GM19468 (cell line): ENCODE measurements around the gene SYK.

Source experiments
- ATAC-seq: cut with Tn5 transposase; IDR thresholded peaks from one replicate; pipeline ENCODE4 v1.9.1; 2021; ENCODE audit warnings: mild to moderate bottlenecking, moderate library complexity, moderate number of reproducible peaks; ENCODE audit not compliant: unreplicated experiment; ENCODE audit errors: extremely low read depth

Gene SYK

DNA sequence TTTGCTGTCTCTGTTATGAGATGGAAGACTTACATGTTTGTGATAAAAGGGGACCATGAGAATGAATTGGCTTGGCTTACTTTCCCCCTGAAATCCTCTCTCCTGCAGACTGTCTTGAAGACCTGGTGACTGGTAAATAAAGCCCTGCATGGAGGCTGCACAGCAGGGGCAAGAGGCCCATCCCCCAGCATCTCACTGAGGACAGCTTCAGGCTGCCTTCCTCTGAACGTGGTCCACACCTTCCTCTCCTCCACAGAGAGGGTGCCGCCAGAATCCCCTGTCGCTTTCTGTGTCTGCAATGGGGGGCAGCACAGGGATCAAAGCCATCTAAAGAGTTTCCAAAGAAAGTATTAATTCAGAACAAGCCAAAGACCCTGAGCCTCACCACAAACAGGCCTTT, 94.6 kb downstream of the SYK start:
- no peak for ATAC-seq

DNA sequence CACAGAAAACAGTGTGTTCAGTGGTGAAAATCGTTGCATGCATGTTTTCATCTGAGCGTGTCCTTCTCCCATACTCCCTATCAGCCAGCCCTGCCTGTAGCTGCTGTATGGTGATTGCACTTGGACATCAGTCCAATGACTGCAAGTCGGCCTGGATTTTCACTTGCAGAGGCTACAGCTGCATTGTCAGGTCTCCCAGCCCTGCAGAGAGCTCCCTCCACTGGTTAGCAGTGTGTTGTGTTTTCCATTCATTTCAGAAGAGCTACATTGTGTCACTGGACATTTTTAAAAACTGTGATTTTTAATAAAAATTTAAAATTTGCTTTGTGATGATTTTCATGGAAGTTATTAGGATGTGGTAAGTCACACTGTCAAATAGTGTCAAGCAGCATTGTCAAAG, 96.6 kb downstream of the SYK start:
- no peak for ATAC-seq

DNA sequence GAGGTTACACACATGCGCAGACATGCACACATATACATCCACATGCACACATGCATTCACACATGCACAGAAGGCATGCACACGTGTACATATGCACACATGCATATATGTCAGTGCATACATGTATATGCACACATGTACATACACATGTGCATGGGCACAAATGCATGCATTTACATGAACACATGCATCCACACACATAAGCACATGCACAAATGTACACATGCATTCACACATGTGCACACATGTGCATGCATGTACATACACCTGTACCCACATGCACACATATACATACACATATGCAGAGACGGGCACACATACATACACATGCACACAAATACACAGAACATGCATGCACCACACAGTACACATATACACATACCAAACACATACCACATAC, 97.7 kb downstream of the SYK start:
- no peak for ATAC-seq

DNA sequence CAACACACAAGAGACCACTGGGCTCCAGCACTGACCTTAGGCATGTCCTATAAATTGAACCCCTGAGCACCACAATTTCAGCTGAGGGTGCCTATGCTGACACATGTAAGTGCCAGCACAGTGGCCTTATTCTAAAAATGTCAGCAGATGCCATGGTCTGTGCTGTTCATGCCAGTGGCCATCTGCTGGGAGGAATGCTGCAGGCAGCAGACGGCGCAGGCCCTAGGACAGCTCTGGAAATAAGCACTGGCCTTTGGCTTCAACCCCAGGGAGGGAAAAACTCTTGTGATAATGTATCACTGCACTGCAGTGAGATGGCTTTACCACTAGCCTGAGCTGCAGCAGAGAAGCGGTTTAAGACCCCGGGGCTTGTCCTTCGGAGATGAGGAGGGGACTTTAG, 98.5 kb downstream of the SYK start:
- no peak for ATAC-seq

DNA sequence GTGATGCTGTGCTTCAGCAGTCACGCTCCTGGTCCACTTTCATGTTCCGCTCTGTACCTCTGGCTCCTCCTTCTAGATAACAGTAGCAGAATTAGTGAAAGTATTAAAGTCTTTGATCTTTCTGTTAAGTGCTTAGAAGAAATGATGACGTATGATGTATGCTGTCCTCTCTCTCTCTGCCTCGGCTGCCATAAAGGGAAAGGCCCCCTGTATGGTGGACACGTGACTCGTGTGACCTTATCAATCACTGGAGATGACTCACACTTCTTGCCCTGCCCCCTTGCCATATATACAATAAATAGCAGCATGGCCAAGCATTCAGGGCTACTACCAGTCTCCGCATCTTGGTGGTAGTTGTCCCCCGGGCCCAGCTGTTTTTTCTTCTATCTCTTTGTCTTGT, 100.3 kb downstream of the SYK start:
- ATAC-seq: no peak

DNA sequence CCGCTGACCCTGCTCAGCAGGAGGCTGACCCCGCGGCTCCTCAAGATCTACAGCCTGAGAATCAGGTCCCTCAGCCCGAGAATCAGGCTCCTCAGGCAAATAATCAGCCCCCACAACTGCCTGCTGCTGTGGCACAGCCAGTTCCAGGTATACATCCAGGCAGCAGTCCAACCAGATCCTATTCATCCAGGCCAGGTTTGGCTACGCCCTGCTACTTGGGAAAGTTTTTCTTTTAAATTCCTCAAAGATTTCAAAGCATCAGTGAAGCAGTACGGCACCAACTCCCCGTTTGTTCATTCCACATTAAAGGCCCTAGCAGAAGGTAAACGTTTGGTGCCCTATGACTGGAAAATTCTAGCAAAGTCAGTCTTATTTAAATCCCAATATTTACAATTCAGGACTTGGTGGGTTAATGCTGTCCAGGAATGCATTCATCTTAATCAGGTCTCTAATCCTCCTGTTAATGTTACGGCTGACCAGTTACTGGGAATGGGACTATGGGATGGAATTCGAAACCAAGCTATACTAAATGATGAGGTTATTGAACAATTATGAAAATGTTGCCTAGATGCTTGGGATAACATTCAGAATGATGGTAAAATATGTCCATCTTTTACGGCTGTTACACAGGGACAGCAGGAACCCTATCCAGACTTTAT, 102.3 kb downstream of the SYK start:
- ATAC-seq: no peak

DNA sequence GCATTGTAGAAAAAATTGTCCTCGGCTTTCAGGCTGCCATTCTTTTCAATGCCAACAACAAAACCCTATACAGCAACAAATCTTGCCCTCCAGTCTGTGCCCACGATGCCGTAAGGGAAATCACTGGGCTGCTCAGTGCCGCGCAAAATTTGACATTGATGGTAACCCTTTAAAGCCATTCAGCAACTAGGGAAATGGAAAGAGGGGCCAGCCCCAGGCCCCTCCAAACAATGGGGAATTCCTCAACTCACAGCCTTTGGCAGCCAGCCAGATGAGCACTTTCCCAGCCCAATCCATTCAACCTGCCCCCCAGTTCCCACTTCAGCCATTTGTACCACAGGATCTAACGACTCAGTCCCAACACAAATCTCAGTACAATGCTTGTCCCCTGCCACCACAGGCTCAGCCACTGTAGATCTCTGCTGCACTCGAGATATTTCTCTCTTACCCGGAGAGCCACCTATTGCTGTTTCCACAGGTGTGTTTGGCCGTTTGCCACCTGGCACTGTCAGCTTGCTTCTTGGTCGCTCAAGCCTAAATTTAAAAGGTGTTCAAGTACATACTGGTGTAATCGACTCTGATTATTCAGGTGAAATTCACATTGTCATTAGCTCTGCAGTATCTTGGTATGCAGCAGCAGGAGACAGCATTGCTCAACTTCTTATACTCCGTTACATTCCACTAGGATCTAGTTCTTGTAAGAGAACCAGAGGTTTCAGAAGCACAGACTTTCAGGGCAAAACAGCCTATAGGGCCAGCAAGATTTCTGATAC, 103.3 kb downstream of the SYK start:
- ATAC-seq: no peak

DNA sequence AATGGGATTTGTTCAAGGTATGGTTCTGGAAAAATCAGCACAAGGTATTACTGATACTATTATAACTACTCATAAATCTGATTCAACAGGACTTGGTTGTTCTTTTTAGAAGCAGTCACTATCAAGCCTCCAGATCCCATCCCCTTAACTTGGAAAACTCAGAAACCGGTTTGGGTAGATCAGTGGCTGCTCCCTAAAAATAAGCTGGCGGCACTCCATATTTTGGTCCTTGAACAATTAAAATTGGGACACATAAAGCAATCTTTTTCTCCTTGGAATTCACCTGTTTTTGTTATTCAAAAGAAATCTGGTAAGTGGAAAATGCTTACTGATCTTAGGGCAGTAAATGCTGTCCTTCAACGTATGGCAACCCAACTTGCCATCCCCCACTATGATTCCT, 104.2 kb downstream of the SYK start:
- ATAC-seq: no peak

DNA sequence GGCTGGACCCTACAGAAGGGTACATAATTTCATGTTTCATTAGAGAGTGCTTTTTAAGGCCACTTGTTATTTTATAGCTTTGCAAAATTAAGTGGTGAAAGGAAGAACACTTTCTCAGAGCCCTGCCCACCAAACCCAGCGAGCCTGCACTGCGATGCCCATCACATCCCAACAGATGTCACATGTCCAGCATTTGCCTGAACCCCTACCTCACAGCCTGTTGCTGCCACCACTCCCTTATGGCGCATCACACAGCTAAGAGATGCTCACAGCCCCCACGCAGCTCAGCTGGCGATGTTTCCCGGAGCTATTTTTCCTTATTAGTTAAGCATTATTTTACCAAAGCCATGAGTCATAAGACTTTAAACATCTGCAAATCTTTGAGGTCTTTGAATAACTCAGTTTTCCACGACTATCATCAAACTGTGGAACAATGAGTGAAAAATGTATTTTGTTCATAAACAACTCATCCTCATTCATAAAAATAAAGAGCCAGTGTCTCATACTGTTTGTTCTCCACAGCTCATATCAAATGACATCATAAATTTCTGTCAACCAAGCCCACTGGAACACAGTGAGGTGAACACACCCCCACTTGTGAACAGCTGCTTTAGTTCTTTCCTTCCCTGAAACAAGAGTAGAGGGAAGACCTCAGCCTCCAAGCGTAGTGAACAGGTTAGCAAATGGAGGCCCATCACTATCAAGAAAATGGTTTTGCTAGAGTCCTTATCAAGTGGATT, 104.9 kb downstream of the SYK start:
- no peak for ATAC-seq

DNA sequence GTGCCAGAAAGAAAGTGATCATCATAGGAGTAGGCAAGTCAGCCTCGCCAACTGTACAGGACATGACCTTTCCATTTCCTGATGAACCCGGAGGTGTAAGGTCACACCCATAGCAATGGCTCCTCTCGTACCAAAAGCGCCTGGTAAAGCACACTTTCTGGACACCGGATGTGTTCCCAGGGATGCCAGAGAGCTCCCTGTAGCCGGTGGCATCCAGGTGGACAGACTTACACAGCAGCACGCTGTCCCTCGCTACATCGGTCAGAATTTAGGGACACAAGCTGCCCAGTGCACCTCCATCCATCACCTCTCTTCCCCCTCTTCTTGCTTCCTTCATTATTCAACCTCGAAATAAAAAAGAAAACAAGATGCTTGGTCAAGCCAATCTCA, 105.4 kb downstream of the SYK start:
- ATAC-seq: no peak

DNA sequence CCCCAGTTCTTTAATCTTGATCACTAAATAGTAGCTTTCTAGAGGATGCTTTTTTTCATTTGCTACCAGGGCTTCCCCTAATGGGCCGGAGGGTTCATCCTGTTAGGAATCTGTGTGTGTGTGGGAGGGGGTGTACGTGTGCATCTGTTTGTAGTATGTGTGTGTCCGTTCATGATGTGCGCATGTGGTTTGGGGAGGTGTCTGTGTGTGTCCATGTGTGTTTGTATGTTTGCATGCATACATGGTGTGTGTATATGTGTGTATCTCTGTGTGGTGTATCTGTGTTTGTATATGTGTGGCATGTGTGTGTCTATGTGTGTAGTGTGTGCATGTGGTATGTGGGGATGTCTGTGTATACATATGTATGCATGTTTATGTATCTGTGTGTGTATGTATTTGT, 106.2 kb downstream of the SYK start:
- ATAC-seq: no peak

DNA sequence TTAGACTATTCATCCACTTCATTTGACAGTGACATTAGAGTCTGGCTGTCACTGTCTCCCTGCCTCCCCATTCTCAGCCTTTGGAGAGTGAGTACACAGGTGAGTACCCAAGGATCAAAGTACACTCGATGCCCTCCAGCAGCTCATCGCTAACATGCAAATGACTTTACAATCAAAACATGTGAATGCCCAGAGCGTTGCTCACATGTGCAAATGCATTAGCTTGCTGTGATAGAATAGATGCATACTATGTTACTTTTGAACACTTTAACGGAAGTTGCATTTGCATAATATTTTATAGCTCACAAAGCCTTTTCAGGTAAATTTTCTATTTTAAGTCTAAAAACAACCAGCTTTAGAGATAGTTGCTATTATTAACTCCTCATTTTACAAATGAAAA, 107.6 kb downstream of the SYK start:
- ATAC-seq: no peak

DNA sequence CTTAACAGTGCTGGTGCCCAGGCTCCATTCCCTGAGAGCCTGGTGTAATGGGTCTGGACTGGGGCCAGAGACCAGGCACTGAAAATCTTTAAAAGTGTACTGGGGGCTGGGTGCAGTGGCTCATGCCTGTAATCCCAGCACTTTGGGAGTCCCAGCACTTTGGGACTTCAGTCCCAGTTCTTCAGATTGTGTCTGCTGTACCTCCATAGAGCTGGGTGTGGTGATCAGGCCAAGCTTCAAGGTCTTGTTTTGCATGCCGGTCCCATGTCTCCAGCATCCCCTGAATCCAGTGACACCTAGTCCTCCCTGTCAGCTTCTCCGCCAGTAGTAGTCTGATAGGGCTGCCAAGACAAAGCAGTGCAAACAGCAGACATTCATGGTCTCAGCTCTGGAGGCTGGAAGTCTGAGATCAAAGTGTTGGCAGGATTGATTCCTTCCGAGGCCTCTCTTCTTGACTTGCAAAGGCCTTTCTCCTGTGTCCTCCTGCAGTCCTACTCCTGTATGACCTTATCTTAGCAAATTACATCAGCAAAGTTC, 108.2 kb downstream of the SYK start:
- ATAC-seq: no peak

DNA sequence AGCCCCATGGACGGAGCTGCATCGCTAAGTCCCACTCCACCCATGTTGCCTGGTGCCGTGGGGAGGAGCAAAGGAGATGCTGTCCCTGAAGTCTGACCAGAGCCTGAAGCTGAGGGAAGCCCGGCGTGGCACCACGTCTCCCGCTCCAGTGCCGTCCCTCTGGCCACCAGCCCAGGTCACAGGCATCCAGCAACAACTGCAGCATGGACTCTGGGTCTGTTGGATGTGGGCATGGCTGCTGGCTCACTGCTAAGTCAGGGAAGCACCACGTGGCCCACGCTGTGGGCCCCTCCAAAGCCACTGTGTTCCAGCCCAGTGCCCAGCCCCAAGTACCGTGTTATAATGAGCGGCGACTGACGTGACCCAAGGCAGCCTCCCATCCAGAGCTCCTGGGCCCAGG, 112.6 kb downstream of the SYK start:
- no peak for ATAC-seq

DNA sequence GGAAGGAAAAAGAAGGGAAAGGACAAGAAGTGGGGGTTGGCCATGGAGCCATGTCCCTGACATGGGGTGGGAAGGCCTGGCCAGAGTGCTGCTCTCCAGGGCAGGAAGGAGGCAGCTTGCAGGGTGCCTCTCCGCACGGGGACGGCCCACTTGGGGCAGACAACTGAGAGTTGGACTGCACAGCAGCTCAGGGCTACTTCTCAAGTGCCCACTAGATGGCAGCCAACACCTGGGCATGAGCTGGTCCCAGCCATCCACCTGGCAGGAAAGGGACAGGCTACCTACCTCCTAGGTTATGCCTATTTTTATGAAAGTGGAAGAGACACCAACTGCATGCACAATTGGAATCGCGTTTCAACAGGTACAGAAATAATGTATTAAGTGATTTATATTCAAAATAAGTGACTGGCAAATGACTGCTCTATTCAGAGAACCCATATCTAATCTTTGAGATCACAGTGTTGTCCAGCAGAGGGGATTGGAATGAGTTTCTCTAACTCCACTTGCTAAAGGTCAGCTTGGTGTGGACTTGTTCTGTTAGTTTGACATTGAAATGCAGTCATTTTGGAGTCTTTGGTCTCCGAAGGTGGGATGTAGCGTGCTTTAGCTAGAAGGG, 113.4 kb downstream of the SYK start:
- ATAC-seq: peak; percentile 54

DNA sequence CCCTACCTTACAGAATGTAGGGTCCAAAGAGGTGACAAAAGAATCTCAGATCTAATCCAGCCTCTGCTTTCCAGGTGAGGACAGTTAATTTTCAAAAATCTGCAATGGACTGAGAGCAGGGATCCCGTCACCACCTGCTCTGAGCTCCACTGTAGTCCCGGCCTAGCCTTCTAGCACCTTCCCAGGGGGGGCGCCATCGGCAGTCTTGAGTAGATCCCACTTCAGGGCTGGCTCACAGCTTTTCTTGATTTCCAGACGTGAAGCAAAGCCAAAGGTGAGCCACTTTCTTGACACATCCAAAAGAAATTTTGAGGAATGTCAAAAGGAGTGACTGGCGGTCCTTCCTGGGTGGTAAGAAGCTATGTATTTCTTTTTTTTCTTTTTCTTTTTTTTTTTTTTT, 114.1 kb downstream of the SYK start:
- ATAC-seq: no peak

DNA sequence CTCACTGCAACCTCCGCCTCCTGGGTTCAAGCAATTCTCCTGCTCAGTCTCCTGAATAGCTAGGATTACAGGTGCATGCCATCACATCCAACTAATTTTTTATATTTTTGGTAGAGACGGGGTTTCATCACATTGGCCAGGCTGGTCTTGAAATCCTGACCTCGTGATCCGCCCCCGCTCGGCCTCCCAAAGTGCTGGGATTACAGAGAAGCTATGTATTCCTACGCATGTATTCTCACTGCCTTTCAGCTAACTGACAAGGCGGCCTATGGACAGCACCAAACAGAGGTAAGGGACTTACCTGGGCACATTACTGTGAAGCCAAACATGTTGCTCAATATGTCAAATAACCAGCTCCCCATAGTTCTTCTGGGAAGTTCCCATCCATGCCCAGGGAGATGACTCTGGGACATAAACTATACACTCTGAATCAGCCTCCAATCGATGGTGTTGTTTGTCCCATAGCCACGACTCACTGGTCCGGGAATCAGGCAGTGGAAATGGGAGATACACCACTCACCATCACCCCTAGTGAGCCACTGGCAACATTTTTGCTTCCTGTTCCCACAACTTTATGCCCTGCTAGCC, 114.6 kb downstream of the SYK start:
- ATAC-seq: no peak

DNA sequence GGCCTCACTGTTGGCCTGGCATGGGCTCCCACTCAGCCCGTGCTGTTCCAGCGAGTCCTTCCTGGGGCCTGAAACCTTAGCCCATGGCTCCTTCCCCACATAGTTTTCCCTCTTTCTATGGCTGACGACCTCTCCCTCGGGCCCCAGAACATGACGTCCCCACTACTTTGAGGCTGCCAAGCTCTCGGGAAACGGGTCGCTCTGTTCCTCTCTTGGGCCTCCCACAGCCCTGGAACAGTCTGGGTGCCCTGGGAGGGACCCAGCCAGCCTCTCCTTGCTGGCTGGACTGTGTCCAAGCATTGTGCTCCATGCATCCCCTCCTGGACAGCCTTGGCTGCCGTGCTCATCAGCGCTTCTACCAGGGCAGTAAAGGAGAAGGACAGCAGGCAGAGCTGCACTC, 118.3 kb downstream of the SYK start:
- ATAC-seq: no peak

DNA sequence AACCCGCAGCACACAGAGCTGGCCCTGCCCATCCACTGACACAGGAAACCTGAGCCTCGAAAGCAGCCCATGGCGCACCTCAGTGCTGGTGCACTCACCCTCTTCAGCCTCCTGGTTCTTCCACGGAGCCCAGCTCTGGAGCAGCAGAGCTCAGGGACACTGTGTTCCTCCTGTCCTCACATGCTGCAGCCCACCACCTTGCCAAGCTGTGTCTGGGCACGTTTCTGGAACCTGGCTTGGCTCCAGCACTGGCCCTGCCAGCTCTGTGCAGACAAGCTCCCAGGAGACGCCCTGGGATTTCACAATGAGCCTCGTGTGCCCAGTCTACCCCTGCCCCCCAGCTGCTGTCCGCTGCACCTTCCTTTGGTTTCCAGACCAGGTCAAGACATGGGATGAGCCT, 119.5 kb downstream of the SYK start:
- no peak for ATAC-seq

DNA sequence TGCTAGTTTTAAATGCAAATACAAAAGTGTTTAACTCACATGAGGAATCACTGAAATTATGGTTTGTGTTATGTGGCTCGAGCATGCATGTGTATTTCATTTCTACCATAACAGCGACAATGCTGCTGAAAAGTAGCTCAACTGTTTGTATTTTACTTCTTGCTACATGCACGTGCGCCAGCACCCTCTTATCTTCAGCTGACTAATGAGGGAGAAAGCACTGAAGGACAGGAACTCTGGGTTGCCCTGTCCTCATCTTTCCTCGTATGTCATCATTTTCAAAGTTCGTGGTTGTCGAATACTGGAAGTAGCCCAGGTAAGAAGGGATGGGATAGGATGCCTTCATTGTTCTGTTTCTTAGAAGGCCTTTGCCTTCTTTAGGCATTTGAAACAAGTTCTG, 120.3 kb downstream of the SYK start:
- ATAC-seq: no peak
